NCI-H226 (cell line): ENCODE results near the gene KCNG2.

ENCODE experiments used
- DNase-seq: peaks from one replicate; pipeline ENCODE4 v3.0.0-alpha.2; 2015

Gene KCNG2

GRCh38 chr18:79785831-79786230, 11.9 kb upstream of the KCNG2 start:
- no peak for DNase-seq

DNA sequence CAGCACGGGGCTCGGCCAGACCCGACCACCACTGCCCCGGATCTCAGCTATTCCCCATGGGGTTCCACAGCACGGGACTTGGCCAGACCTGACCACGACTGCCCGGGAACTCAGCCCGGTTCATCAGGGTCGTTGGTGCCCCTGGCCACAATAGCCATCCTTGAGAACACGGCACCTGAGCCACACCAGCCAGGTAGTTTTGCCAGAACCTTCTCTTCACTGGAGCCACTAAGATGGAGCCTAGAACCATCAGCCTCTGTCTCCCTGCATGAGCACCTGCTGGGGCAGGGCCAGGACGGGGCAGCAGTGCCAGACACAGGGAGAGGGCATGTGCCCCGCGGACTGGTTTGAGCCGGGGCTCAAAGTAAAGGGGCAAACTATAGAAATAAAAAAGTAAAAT, 11.4 kb upstream of the KCNG2 start:
- no peak for DNase-seq

- DNase-seq = no peak
Observed at GRCh38 chr18:79786786-79787526, 10.8 kb upstream of the KCNG2 start.

- no peak for DNase-seq
Observed at GRCh38 chr18:79787527-79787864, 10.2 kb upstream of the KCNG2 start.

DNA sequence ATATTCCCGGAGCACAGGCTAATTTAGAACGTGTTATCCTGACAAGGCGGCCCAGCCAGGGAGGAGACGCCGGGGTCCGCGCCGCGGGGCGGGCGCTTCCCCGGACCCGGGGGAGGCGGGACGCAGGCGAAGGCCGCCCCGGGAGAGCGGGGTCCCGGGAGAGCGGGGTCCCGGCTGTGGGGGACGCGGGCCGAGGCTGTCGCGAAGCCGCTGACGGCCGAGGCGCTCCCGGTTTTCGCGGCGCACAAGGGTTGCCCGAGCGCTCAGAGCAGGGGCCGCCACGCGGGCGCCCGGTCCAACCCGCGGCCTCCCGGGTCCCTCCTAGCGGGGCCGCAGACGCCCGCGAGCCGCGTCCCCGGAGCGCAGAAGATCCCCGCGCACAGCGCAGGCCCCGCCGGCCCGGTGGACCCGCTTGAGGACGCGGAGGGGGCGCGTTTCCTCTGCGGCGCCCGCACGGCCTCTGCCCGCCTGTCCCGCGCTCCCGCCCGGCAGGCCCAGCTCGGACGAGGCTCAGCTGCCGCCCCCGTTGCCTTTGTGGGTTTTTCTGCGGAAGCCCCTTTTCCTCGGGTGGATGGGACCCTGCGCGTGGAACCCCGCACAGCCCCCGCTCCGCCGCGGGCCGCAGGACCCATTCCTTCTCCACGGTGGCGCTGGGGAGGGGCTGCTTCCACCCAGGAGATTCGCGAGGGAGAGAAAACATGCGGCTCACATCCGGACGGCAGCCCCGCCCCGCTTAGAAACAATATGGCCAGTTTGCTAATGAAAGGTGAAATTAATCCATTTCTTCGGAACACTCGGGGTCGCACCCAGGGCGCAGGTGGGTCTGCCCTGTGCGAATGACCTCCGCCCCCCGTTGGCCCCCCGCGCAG, 9.6 kb upstream of the KCNG2 start:
- no peak for DNase-seq

DNA sequence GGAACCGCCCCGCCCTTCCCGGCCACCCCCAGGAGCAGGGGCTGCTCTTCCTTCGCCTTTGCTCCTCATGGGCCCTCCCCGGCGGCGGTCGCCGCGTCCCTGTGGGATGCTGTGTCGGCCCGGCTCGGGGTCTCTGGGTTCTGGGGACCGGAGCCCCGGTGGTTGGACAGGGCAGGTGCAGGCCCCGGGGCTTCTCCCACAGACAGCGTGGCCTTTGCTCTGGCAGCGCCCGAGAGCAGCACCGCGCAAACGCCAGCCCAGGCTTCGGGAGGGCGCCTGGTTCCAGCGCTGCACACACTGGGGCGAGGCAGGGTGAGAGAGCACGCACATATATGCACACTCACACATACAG, 9.0 kb upstream of the KCNG2 start:
- DNase-seq = no peak

DNA sequence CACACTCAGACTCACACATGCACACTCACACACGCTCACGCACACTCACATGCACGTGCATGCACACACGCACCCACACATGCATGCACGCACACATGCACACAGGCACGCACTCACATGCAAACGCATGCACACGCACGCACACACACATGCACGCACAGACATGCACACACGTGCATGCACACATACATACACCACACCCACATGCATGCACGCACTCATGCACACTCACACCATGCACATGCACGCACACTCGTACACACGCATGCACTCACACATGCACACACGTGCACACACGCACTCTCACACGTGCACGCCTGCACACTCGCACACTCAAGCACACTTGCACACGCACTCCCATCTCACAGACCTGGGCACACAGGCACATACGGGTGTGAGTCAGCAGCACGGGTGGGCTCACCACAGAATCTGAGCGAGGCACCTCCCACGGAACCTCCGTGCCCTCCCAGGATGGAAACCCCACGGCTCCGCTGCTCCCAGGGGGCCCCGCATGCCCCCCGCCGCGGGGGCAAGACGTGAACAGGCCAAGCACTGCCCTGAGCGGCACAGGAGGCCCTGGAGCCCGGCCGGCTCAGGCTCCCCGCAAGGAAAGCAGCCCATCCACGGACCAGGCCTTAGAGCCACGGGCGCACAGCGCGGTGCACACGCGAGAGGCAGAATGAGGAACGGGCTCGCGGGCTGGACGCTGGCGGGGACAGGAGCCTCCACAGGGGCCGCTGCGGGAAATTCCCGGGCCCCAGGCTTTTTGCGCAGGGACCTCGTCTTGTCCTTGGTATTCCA, 8.4 kb upstream of the KCNG2 start:
- no peak for DNase-seq

- DNase-seq = no peak
Observed at GRCh38 chr18:79789901-79790890, 7.5 kb upstream of the KCNG2 start.

GRCh38 chr18:79790996-79791972, 6.5 kb upstream of the KCNG2 start:
- peak; percentile 92 for DNase-seq

DNA sequence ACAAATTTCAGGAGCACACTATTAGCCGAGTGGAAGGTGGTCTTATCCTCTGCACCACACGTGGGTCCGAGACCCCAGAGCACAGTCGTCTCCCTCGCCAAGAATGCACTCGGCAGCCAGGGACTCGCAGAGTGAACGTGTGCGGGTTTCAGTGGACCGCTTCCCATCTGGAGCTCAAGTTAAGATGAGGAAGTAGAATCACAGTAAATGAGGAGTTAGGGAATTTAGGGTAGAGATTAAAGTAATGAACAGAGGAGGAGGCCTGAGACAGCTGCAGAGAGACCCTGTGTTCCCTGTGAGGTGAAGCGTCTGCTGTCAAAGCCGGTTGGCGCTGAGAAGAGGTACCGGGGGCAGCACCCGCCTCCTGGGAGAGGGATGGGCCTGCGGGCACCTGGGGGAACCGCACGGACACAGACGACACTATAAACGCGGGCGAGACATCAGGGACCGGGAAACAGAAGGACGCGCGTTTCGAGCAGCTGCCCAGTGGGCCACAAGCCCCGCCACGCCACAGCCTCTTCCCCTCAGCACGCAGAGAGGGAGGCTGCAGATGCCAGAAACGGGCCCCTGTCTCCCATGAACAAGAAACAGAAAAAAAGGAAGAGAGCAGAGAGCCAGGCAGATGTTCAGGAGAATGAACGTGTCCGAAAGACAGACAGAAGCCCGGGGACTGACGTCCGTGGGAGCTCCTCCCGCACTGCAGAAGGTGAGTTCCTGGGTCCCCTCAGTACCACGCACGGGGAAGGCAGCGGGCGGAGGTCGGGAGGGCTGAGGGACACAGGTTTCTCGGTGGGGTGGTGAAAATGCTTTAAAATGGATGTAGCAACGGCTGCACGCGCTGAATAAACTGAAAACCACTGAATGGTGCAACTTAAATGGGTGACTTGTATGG, 5.4 kb upstream of the KCNG2 start:
- DNase-seq = no peak

GRCh38 chr18:79792988-79793355, 4.8 kb upstream of the KCNG2 start:
- no peak for DNase-seq

DNA sequence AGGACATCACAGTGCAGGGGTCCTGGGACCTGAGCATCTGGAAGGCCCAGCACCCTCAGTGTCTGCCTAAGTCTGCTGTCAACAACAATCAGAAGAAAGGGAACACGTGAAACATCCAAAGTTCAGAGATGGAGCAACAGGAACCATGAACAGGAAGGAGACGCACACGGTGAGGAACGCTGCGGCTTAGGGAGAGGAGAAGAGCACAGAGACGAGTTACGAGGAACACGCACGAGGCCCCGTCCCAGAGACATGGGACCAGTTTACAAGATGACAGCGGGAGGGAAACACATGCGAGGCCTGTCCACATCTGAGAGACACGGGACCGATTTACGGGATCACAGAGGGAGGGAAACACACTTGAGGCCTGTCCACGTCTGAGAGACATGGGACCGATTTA, 2.9 kb upstream of the KCNG2 start:
- no peak for DNase-seq

DNA sequence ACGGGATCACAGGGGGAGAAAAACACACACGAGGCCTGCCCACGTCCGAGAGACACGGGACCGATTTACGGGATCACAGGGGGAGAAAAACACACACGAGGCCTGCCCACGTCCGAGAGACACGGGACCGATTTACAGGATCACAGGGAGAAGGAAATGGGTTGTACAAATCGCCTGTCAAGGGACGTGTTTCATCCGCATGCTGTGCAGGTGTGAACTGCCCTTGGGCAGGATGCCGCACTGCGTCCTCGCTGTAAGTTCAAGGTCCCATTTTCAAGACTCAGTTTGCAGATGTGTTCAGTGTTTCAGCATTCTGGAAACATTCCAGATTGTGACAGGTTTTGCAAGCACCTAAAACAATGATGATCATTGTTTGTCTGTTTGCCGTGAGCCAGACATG, 2.3 kb upstream of the KCNG2 start:
- no peak for DNase-seq

GRCh38 chr18:79796016-79796415, 1.7 kb upstream of the KCNG2 start:
- no peak for DNase-seq

GRCh38 chr18:79796531-79797405, 970 bp upstream of the KCNG2 start:
- no peak for DNase-seq

DNA sequence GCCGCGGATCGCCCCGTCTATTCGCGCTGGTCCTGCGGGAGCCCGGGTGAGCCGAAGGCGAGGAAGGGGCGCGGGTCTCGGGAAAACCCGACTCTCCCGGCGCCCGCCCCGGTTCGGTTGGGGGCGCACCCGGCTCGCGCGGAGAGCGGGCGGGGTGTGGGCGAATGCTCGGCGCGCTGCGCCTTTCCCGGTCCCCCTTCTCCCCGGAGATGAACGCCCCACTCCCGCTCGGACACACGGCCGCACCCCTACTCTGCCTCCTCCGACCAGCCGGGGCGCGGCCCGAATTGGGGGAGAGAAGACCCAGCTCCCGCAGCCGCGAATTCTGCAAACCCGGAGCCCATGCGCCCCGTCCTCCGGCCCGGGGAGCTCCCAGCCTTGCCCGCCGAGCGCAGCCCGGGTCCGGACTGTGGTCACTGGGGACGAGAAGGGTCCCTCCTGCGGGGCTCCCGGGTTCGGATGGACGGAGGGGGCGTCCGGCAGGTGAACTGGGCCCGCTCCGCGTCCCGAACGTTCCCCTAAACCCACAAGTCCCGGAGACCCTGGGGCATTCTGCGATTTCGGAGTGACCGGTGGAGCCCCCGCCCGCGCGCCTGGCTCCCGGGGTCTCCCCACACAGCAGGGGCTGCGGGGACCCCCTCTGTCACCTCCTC, 734 bp downstream of the KCNG2 start:
- no peak for DNase-seq

- DNase-seq = no peak
Observed at GRCh38 chr18:79798999-79799370, 1.2 kb downstream of the KCNG2 start.

DNA sequence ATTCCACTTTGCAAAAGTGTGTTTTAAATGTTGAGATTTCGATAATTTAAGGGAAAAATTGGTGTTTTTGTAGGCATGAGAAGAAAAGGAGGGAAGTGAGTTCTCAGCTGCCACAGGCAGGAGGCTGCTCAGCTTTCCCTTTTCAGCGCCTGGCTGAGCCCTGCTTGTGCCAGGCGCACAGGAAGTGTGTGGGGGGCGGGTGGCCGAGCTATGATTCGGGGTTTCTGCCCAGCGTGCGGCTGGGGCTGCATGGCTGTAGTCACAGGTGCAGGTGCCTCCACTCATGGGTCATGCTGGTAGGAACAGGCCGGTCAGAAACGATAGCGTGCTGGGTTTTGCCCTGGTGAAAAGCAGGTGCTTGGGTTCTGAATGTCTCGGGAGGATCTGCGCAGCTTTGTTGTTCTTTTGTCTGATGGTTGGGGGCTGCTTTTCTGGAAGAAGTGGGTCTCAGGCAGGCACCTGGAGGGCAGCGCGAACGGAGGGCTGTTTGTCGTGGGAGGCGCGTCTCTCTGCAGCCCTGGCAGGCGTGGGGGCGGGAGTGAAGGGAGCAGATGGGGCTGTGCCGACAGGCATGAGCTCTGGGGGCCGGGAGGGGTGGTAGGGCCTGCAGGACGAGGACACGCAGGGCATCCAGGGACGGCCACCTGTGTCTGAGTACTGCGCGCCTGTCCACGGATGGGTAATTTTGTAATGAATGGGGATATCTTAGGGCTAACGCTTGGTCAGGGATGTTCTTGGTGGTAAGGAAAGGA, 2.1 kb downstream of the KCNG2 start:
- no peak for DNase-seq
